ENCODE data around the gene STK10. TPM values are rescaled to one million over a fixed set of nuclear protein-coding genes. Genes with fewer than 3 reads are reported as not detected.

Gene STK10
- total and polyA plus RNA-seq, 5 donors: 6.1 to 15.7 (median 11.0) TPM

DNA sequence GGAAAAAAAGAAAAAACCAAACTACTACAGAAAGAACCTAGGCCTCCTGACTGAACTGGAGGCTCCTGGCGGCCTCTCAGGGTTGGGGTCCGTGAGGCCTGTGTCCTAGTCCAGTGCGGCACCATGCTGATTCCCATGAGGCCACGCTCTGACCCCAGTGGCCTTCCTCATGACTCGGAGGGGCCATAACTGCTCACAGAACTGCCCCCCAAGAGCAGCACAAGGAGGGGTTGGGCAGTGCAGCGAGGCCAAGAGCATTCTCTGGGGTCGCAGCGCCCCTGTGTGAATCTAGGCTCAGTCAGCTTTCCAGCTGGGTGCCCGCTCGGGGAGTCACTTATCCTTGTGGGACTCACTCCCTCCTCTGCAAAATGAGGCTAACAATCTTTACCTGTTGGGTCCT lies 102.3 kb downstream of the STK10 start:
- H3K4me1 ChIP-seq (ENCODE audit: control insufficient read depth, insufficient read depth, low read length): no peaks in the 10 kb centered on the region
- H3K9me3 ChIP-seq (ENCODE audit: control insufficient read depth, low read length): no peaks in the 10 kb centered on the region
- intact Hi-C loops (cut with DNase I): no loop called here
- DNase-seq: no peak
- no peak overlapping the region for H3K27ac ChIP-seq (ENCODE audit: low read length)
- ATAC-seq: no peak
- WGBS: 95% methylated on average over 10 of the region's 10 CpGs
- no peaks in the 10 kb centered on the region for H3K27me3 ChIP-seq (ENCODE audit: control insufficient read depth, insufficient read depth)
- no peak overlapping the region for H3K4me3 ChIP-seq (ENCODE audit: low read length)

DNA sequence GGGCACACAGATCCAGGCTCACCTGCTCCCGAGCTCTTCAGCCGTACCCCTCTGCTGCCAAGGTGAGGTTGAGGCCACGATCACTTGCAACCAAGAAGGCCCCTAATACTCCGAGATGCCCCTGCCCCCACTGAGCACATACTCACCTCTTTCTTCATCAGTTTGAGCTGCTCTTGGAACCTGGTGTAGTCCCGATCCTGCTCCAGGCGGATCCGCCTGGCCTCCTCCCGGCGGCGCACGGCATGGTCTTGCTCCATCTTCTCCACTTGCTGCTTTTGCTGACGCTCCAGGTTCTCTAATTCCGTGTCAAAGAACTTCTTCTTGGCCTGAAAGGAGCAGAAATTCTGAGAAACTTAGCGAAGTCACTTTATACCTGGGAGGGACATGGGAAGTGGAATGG lies 105.8 kb downstream of the STK10 start:
- no peak overlapping the region for H3K4me3 ChIP-seq (ENCODE audit: low read length)
- 98% methylated on average over 14 of the region's 14 CpGs for WGBS
- no peaks in the 10 kb centered on the region for H3K27me3 ChIP-seq (ENCODE audit: control insufficient read depth, insufficient read depth)
- no peak overlapping the region for H3K27ac ChIP-seq (ENCODE audit: low read length)
- intact Hi-C loops (cut with DNase I): no loop called here
- ATAC-seq (no peak), DNase-seq (no peak)
- H3K9me3 ChIP-seq (ENCODE audit: control insufficient read depth, low read length): no peaks in the 10 kb centered on the region
- no peaks in the 10 kb centered on the region for H3K4me1 ChIP-seq (ENCODE audit: control insufficient read depth, insufficient read depth, low read length)

DNA sequence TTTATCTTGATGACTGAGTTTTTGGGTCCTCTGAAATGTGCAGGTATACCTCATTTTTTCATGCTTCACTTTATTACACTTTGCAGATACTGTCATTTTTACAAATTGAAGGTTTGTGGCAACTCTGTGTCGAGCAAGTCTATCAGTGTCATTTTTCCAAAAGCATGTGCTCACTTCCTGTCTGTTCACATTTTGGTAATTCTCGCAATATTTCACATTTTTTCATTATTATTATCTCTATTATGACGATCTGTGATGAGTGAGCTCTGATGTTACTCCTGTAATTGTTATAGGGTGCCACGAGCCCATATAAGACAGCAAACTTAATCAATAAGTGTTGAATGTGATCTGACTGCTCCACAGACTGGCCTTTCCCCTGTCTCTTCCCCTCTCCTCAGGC lies 108.1 kb downstream of the STK10 start:
- DNase-seq (no peak), ATAC-seq (no peak)
- Histone ChIP-seq H3K9me3 (ENCODE audit: control insufficient read depth, low read length) (no peaks in the 10 kb centered on the region), H3K27me3 (ENCODE audit: control insufficient read depth, insufficient read depth) (no peaks in the 10 kb centered on the region), H3K4me3 (ENCODE audit: low read length) (no peak overlapping the region), H3K27ac (ENCODE audit: low read length) (no peak overlapping the region), H3K4me1 (ENCODE audit: control insufficient read depth, insufficient read depth, low read length) (no peaks in the 10 kb centered on the region)
- WGBS: 82% methylated on average over 4 of the region's 4 CpGs
- intact Hi-C loops (cut with DNase I): no loop called here

DNA sequence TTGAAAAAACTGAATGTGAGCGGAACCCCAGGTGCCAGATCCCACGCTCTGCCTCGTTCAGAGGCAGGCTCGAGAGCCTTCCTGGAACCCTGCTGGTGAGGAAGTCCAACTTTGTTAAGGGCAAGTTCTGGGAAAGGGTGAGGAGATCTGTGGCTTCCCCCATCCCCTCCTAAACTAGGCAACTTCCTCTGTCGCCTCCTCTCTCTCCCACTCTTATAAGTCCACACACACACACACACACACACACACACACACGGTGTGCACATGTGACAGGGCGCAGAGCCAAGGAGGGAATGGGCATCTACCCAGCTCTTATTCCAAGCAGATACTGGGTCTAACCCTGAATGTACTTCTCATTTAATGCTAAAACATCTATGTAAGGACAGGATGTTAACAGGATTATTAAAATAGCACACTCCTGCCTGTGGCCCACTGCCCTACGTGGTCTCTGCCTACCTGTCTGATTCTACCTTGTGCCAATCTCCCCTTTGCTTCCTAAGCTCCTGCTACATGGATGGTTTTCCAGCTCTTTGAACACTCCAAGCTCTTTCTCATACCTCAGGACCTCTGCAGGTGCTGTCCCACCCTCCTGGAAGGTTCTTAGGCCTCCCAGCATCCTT lies 109.2 kb downstream of the STK10 start:
- DNase-seq (peak; percentile 62 to 80 (median 76)), ATAC-seq (peak; percentile 81 to 83)
- Histone ChIP-seq H3K27me3 (ENCODE audit: control insufficient read depth, insufficient read depth) (no peaks in the 10 kb centered on the region), H3K9me3 (ENCODE audit: control insufficient read depth, low read length) (no peaks in the 10 kb centered on the region), H3K4me1 (ENCODE audit: control insufficient read depth, insufficient read depth, low read length) (no peaks in the 10 kb centered on the region), H3K27ac (ENCODE audit: low read length) (no peak overlapping the region), H3K4me3 (ENCODE audit: low read length) (no peak overlapping the region)
- WGBS: 49% methylated on average over 8 of the region's 8 CpGs
- intact Hi-C loops (cut with DNase I): no loop called here

DNA sequence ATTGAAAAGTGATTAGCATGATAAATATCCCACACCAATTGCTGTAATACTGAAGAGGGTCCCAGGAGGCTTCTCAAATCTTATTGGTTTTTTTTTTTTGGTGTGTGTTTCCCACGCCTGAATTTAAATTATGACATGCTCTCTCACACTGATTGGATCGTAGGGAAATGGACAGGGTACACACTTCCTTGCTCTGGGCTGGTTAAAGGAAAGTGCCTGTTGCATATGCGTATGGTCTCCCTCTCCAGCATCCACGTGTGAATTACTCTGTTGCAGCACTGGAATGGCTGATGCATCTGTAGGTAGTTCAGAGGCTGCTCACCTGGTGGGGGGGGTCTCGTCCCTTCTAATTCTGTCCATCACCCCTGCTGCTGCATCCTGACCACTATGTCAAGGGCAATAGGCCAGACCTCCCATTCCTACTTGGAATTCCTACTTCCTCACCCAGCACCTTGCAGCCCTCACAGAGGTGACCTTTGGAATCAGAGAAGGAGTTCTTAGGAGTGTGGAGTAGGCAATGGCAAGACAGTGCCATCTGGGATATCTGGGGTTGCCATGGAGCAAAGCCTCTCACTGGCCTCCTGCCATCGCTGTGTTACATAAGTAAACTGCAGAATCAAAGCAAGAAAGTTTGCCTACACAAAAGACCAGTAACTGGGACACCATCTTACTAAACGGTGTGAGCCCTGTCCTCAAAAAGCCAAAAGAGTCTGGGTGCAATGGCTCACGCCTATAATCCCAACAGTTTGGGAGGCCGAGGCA lies 110.2 kb downstream of the STK10 start:
- ATAC-seq (peak in 1 of 2 donors; percentile 41), DNase-seq (no peak)
- WGBS: 82% methylated on average over 9 of the region's 9 CpGs
- Histone ChIP-seq H3K27me3 (ENCODE audit: control insufficient read depth, insufficient read depth) (no peaks in the 10 kb centered on the region), H3K4me1 (ENCODE audit: control insufficient read depth, insufficient read depth, low read length) (no peaks in the 10 kb centered on the region), H3K27ac (ENCODE audit: low read length) (no peak overlapping the region), H3K4me3 (ENCODE audit: low read length) (no peak overlapping the region), H3K9me3 (ENCODE audit: control insufficient read depth, low read length) (no peaks in the 10 kb centered on the region)
- intact Hi-C loops (cut with DNase I): no loop called here

DNA sequence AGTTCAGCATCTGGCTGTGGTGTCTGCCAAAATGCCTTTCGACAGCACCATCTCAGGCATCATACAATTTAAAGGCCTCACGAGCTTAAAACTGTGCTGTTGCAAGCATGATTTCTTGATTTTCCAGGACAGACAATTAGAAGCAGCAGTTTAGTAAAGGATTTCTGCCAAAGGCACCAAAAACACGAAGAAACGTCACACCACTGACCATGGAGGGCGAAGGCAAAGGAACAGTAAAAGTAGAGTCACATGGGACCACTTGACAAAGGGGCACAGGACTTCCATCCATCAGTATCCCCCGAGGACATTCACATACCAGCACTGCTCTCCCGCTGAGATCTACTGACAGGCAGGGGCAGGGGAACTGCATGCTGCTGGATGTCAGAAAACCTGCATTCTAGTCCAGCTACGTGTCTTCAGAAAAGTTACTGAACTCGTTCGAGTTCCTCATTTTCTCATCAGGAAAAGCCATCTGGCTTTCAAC lies 111.2 kb downstream of the STK10 start:
- no peaks in the 10 kb centered on the region for H3K27me3 ChIP-seq (ENCODE audit: control insufficient read depth, insufficient read depth)
- H3K27ac ChIP-seq (ENCODE audit: low read length): no peak overlapping the region
- H3K4me3 ChIP-seq (ENCODE audit: low read length): no peak overlapping the region
- intact Hi-C loops (cut with DNase I): no loop called here
- H3K4me1 ChIP-seq (ENCODE audit: control insufficient read depth, insufficient read depth, low read length): no peaks in the 10 kb centered on the region
- ATAC-seq (no peak), DNase-seq (no peak)
- no peaks in the 10 kb centered on the region for H3K9me3 ChIP-seq (ENCODE audit: control insufficient read depth, low read length)
- WGBS: 55% methylated on average over 10 of the region's 10 CpGs

DNA sequence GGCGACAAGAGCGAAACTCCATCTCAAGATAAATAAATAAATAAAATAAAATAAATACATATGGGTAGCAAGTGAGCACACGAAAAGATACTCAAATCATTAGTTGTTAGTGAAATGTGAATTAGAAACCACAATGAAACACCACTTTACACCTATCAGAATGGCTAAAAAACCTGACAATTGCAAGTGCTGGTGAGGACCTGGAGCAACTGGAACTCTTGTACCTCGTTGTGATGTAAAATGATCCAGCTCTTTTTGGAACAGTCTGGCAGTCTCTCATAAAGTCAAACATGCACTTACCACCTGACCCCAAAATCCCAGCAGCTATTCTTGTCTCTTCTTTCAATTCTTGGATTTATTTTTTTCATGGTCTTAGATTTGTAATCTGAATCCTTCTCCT lies 112.4 kb downstream of the STK10 start:
- no peaks in the 10 kb centered on the region for H3K4me1 ChIP-seq (ENCODE audit: control insufficient read depth, insufficient read depth, low read length)
- DNase-seq (no peak), ATAC-seq (no peak)
- no peak overlapping the region for H3K4me3 ChIP-seq (ENCODE audit: low read length)
- intact Hi-C loops (cut with DNase I): no loop called here
- WGBS: 98% methylated on average over 4 of the region's 4 CpGs
- H3K9me3 ChIP-seq (ENCODE audit: control insufficient read depth, low read length): no peaks in the 10 kb centered on the region
- no peaks in the 10 kb centered on the region for H3K27me3 ChIP-seq (ENCODE audit: control insufficient read depth, insufficient read depth)
- H3K27ac ChIP-seq (ENCODE audit: low read length): no peak overlapping the region

DNA sequence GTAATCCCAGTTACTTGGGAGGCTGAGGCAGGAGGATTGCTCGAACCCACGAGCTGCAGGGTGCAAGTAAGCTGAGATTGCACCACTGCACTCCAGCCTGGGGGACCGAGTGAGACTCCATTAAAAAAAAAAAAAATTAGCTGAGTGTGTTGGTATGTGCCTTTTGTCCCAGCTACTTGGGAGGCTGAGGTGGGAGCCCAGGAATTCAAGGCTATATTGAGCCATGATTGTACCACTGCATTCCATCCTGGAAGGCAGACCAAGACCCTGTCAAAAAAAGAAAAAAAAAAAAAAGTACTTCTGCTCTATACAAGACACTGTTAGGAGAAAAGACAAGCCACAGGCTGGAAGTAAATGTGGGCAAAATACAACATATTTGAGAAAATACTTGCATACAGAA lies 113.1 kb downstream of the STK10 start:
- Histone ChIP-seq H3K27ac (ENCODE audit: low read length) (no peak overlapping the region), H3K4me3 (ENCODE audit: low read length) (no peak overlapping the region), H3K4me1 (ENCODE audit: control insufficient read depth, insufficient read depth, low read length) (no peaks in the 10 kb centered on the region), H3K9me3 (ENCODE audit: control insufficient read depth, low read length) (no peaks in the 10 kb centered on the region), H3K27me3 (ENCODE audit: control insufficient read depth, insufficient read depth) (no peaks in the 10 kb centered on the region)
- no peak for ATAC-seq
- DNase-seq: no peak
- 93% methylated on average over 3 of the region's 3 CpGs for WGBS
- intact Hi-C loops (cut with DNase I): no loop called here

DNA sequence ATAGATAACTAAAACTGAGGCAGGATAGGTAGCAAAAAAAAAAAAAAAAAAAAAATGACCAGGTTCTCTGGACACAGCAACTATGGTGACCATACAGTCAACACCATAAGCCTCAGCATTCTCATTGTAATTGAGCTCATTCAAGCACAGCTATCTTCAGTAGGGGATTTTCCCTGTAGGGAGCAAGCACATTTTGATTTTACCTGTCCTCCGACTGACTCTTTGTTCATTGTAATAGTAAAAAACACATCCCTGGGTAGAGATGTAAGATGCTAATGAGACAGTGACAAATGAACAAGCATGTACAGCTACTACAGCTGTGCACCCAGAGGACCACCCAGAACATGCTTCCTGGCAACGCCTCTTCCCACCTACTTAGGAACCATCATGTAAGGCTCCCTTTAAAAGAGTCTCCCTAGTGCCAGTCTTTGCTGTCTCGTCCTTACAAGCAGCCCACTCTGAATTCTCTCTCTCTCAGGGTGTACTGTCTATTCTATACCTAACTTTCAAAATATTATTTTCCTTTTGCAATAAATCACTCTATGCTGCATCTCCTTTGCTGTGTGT lies 116.6 kb downstream of the STK10 start:
- DNase-seq (peak in 1 of 3 donors; percentile 10), ATAC-seq (no peak)
- no peak overlapping the region for H3K4me3 ChIP-seq (ENCODE audit: low read length)
- intact Hi-C loops (cut with DNase I): no loop called here
- H3K27ac ChIP-seq (ENCODE audit: low read length): no peak overlapping the region
- no peaks in the 10 kb centered on the region for H3K27me3 ChIP-seq (ENCODE audit: control insufficient read depth, insufficient read depth)
- no peaks in the 10 kb centered on the region for H3K4me1 ChIP-seq (ENCODE audit: control insufficient read depth, insufficient read depth, low read length)
- 89% methylated on average over 3 of the region's 3 CpGs for whole genome bisulfite sequencing
- no peaks in the 10 kb centered on the region for H3K9me3 ChIP-seq (ENCODE audit: control insufficient read depth, low read length)

DNA sequence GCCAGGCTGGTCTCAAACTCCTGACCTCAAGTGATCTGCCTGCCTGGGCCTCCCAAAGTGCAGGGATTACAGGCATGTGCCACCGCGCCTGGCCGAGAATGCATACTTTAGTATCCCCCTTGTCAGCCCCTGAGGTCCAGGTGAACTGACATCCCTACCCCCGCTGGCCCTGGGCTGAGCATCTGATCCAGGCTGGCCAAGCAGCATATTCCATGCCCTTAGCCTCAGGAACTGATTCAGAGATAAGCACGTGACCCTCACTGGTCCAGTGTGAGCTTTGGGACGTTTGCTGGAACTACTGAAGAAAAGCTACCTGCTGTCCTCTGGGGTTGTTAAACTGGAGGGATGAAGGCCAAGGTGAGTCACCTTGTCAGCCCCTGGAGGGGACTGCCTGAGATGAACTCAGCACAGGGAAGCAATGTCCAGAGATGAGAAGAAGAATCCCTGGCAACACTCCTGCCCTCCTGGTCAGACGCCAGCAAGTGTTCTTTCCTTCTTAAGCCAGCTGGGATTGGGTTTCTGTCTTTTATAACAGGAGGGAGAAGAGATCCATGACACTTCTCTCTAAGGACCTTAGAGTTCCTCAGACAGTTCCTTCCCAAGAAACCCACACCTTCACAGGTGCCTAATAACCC lies 122.5 kb downstream of the STK10 start:
- H3K27me3 ChIP-seq (ENCODE audit: control insufficient read depth, insufficient read depth): no peaks in the 10 kb centered on the region
- H3K27ac ChIP-seq (ENCODE audit: low read length): no peak overlapping the region
- no peak overlapping the region for H3K4me3 ChIP-seq (ENCODE audit: low read length)
- WGBS: 86% methylated on average over 7 of the region's 7 CpGs
- no peak for DNase-seq
- intact Hi-C loops (cut with DNase I): no loop called here
- H3K4me1 ChIP-seq (ENCODE audit: control insufficient read depth, insufficient read depth, low read length): no peaks in the 10 kb centered on the region
- H3K9me3 ChIP-seq (ENCODE audit: control insufficient read depth, low read length): no peaks in the 10 kb centered on the region
- ATAC-seq: no peak

DNA sequence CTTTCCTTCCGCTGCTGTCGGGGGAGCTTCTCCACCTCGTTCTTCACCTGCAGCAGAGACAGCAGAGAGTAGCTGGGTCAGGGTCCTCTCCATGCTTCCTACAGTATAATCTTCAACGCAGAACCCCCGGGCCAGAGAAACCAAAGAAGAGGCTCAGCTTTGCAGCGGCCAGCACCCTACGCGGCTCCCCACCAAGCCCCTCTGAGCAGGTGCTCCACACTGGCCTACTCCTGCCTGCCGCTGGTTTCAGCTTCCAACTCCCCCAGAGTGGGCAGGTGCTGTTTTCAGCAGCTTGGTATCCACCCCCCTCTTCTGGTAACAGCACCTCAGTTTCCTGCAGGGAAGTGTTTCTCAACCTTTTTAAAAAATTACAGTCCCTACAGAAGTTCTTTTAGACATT lies 123.3 kb downstream of the STK10 start:
- DNase-seq (no peak), ATAC-seq (no peak)
- 95% methylated on average over 9 of the region's 9 CpGs for WGBS
- Histone ChIP-seq H3K4me3 (ENCODE audit: low read length) (no peak overlapping the region), H3K9me3 (ENCODE audit: control insufficient read depth, low read length) (no peaks in the 10 kb centered on the region), H3K27me3 (ENCODE audit: control insufficient read depth, insufficient read depth) (no peaks in the 10 kb centered on the region), H3K4me1 (ENCODE audit: control insufficient read depth, insufficient read depth, low read length) (no peaks in the 10 kb centered on the region), H3K27ac (ENCODE audit: low read length) (no peak overlapping the region)
- intact Hi-C loops (cut with DNase I): no loop called here

Data from right cardiac atrium (tissue), 5 donors.